GM19395 (cell line): Measurements from ENCODE around the gene RHOH.
A peak's percentile ranks its signal among the peaks of the same experiment; 100 is the strongest.

Experiments
- ATAC-seq: cut with Tn5 transposase; IDR thresholded peaks from one replicate; pipeline ENCODE4 v1.9.1; 2021; ENCODE audit warnings: mild to moderate bottlenecking, moderate library complexity; ENCODE audit not compliant: unreplicated experiment

Gene RHOH

DNA sequence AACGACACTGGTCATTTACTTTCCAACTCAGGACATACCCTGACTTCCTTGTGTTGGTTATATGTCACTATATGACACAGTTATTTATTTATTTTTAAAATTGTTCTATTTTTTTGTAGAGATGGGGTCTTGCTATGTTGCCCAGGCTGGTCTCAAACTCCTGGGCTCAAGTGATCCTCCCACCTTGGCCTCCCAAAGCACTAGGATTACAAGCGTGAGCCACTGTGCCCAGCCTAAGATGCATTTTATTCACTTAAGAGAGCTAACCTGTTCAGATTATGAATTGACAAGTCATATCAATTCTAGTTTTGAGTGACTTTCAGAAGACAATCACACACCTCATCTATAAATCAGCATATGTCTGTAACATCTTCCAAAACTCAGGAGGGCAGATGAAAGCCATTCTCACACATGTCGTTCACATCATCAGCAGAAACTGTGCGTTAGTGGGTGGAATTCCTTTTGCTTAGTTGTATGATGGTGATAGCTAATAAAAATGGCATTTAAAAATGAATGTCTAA, 9.4 kb upstream of the RHOH start:
- no peak for ATAC-seq

DNA sequence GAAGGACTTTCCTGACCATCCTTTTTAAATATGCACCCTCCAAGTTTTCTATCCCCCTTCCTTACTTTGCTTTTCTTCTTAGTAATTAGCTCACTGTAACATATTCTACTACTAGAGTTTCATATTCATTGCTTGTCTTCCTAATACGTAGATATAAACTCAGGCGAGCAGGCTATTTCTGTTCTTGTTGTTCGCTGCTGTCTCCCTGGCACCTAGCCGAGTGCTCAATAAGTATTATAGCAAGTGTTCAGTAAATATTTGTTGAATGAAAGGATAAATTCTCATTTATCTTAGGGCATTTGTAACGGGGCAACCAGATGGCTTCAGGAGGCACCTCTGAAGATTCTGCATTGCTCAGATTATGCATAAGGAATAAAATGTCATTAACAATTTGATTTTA, 6.8 kb upstream of the RHOH start:
- no peak for ATAC-seq

GRCh38 chr4:40190465-40190864, 6.4 kb upstream of the RHOH start:
- no peak for ATAC-seq

DNA sequence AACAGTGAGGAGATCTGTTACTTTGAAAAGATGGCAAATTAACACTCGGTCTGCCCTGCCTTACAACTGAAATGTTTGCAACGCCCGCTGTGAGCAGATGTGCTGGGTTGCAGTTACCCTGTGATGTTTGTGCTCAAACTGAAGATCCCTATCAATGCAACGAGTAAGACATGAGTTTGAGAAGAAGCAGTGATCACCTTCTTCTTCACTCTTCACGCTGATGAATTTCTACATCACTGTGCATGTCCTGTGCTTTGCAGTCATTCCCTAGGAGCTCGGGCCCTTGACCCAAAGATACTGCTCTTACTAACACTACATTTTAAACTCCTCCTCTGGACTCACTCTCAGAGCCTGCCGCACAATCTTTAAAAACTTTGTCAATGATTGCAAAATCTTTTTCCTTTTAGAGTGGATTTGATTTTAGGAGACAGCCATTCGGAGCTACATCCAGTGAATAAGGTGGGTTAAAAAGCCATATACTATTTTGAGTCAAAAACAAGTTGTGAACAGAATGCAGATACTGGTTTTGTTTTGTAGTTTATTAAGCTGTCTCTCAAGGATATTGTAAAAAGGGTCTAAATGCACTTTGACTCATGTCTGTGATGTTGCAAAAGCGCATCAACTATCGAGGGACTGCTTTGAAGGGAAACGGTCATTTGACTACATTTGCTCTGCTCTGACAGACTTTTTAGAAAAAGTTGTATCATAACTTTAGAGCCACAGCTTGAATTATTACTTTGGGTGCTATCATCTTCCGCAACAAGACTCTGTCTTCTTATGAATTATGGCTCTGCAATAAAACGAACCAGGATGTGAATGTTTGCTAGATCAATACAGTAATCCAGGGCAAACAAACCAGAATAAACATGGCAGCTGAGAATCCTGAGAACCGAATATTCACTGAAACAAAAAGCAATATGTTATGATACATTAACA, 5.7 kb upstream of the RHOH start:
- no peak for ATAC-seq

DNA sequence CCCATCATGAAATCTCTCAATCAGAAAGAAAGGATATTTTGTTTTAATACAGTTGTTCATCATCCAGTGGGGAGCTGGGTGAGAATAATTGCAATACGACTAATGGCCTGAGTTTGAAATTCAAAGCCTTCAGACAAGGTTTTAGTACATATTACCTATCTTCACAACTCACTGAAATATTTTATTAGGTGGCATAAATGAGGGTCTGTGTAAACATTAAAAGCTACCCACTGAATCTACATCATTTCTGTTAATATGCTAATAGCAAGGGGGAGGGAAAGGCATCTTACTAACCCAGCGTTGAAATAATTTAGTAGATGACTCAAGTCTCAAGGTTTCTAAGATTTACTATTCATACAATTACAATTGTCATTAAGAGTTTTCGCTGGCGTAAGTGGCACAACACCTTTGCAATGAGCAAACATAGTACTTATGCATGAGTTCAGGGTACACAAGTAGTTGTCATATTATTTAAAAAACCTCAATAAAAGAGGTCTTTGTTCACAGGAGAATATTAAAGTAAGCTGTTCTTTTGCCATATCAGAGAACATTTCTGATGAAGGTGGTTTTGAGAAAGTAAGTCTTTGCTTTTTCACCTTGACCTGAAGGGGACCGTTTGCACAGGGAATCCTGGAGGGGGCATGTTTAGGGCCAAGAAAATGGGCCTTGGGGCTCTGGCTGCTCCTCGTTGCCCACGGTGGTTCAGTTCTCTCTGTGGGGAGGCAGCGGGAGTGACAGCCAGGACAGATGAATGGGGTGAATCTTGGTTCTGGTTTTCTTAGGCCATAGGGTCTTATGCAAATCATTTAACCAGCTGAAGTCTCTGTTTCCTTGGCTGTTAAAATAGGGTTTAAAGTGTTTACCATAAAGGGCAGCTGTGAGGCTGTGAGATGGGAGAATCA, 4.5 kb upstream of the RHOH start:
- ATAC-seq: peak; percentile 54

GRCh38 chr4:40193016-40193571, 3.7 kb upstream of the RHOH start:
- ATAC-seq: peak; percentile 37

DNA sequence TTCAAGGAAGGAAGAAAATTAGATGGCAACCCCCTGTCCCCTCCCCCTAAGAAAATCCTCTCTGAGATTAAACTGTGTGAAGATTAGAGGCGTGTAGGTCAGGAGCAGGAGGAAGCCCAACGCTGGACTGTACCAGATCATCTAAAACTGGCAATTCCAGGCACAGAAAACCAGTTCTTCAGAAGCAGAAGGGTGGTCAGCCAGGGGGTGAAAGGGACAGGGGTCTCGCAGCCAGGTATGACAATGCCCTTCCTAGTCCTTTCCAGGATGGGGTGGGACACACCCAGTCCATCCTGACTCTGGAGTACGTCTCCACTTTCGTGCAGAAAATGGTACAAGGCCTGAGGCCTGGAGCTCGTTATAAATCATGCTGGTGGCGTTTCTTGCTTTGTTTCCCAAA, 3.3 kb upstream of the RHOH start:
- ATAC-seq: no peak

GRCh38 chr4:40194602-40195161, 2.1 kb upstream of the RHOH start:
- no peak for ATAC-seq

GRCh38 chr4:40195182-40196177, 1.4 kb upstream of the RHOH start:
- ATAC-seq: no peak

DNA sequence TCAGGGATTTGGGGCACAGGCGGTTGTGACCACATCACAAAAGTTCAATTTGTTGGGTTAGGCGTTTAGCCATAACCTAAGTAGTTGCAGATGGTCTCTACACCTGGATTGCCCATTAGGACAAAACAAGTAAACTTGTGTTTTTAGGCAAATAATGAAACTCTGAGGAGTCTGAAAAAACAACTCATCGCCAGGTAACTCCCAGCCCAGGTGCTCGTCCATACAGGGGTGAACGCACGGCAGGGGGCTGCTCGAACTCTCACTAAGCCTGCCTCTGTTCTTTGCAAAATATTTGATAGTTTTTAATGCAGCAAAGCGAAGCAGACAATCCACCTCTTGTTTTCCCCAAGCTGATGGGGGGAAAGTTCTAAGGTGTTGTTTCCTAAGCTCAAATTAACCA, 559 bp upstream of the RHOH start:
- ATAC-seq: no peak

GRCh38 chr4:40197879-40198689, 1.3 kb downstream of the RHOH start:
- ATAC-seq: no peak

- no peak for ATAC-seq
Observed at GRCh38 chr4:40199179-40199670, 2.4 kb downstream of the RHOH start.

DNA sequence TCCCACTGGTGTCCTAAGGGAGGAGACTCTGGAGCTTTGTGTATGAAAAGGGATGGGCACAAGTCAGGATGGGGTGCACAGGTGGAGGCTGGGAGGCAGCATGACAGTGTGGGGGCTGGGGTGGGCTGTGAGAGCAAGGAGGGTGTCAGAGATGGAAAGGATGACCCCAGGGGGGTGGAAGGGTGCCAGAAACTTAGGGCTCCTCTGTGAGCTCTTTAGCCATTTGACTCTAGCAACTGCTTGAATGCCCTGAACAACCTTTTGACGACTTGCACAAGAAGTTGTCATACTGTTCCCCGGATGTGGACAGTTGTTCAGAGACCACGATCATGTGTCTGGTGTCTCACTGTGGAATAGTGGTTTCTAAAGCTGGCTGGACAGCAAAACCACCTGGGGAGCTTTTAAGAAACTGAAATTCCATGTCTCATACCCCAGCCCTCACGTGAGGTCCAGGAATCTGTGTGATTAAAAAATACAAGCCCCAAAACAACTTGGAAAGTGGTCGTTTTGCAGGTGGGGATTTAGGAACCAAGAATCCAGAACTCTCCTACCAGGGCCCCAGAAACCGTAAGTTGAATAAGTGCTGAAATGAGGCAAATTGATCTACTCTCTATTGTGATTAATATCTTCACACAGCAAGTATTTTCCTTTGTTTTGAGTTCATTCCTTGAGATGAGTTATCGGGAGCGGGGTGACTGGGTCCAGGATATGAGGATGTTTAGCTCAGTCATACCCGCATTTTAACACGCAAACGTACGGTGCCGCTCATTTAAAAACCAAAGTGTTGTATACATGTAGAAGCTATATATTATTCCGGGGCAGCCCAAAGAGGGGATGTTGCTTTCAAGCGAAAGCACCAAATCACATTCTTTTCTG, 3.4 kb downstream of the RHOH start:
- ATAC-seq: peak; percentile 59

DNA sequence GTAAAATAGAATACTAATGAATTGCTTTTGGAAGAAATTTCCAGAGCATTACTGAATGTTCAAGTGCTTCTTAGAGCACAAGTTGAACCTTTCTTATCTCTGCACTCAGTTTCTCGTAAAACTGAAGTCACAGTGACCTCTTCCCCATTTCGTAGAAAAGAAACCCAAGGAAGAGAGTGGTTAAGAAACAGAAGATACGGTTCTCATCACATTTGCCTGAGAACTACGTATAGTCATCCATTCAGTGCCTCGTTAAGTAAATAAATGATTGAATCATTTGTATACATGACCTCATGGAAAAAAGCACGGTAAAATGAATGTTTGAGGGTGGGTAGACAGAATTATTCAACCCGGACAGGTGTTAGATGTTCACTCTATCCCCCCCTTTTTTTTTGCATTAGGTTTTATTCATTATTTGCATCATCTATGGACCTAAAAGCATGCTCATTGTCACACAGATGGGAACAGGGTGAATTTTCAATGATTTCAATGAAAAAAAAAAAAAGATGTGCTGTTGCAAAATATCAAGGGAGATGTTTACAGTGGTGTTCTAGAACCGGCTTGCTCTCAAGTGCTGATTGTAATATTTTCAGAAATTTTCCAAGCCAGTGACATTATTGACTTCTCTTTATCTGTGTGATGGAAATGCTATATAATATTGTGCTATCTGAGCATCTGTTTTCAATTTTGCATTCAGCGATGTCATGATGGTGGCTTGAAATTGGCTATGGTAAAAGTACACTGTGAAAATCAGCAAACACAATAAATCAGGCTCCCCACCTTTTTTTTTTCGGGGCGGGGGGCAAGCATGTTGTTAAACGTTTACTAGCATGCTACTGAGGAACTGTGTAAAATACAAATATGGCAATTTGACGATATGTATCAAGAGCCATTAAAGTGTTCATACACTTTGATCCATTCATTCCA, 4.3 kb downstream of the RHOH start:
- no peak for ATAC-seq

DNA sequence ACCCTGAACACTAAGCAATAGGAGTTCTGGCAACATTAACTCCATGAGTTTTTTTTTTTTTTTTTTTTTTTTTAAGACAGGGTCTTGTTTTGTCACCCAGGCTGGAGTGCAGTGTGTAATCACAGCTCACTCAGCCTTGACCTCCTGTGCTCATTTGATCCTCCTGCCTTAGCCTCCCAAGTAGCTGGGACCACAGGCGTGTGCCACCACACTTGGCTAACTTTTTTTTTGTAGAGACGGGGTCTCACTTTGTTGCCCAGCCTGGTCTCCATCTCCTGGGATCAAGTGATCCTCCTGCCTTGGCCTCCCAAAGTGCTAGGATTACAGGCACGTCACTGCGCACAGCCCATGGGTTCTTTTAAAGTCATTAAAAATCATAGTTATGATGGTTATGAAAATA, 5.1 kb downstream of the RHOH start:
- ATAC-seq: no peak

- no peak for ATAC-seq
Observed at GRCh38 chr4:40202474-40202873, 5.6 kb downstream of the RHOH start.
